Mesothelial cell of epicardium (in vitro differentiated cells): ENCODE data around the gene COL23A1. TPM values are rescaled to one million over a fixed set of nuclear protein-coding genes. Genes with fewer than 3 reads are reported as not detected.
A peak's percentile ranks its signal among the peaks of the same experiment; 100 is the strongest.

ENCODE experiments used
- DNase-seq, 2 experiments: peaks; one replicate each; pipeline ENCODE4 v3.0.0; 2021; ENCODE audit warnings: low spot score in 2 of 2; ENCODE audit not compliant: unreplicated experiment in 2 of 2
- H3K27ac Mint-ChIP-seq: 2 replicates; pipeline ENCODE4 v1.8.0; 2021; ENCODE audit warnings: mixed read lengths
- H3K27me3 Mint-ChIP-seq: 2 replicates; pipeline ENCODE4 v1.8.0; 2021; ENCODE audit warnings: low read depth, mixed read lengths
- H3K36me3 Mint-ChIP-seq: 2 replicates; pipeline ENCODE4 v1.8.0; 2021; ENCODE audit warnings: mixed read lengths
- H3K4me1 Mint-ChIP-seq: 2 replicates; pipeline ENCODE4 v1.8.0; 2021; ENCODE audit warnings: mixed read lengths
- H3K4me3 Mint-ChIP-seq: 2 replicates; pipeline ENCODE4 v1.8.0; 2021; ENCODE audit warnings: mild to moderate bottlenecking, moderate library complexity, mixed read lengths
- H3K9me3 Mint-ChIP-seq: 2 replicates; pipeline ENCODE4 v1.8.0; 2021; ENCODE audit warnings: mixed read lengths
- total RNA-seq: library from RNA; stranded (reverse); gene quantifications from 3 replicates; pipeline ENCODE4 v1.2.1, GENCODE V29; 2021
- TF ChIP-seq, protein P1 (sequence below): fragments of 200-600 bp; sonication (generic); IDR thresholded peaks from one replicate; pipeline ENCODE4 v1.5.0; 2021; ENCODE audit warnings: antibody characterized with exemption; ENCODE audit not compliant: unreplicated experiment

Gene COL23A1
- total RNA-seq, 1 donor from 2014 or later, result 13.6 TPM

DNA sequence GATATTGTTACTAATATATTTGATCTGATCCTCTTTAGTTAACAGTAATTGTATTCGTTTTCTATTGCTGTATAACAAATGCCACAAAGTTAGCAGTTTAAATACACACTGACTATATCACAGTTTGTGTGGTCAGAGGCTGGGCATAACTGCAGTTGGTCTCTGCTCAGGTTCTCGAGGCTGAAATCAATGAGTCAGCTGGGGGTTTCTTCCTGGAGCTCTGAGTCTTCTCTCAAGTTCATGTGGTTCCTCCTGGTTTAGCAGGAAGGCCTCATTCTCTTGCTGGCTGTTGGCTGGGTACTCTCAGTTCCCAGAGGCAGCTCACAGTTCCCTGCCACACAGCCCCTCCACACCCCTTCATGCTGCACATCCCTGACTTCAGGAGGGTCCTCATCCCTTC, 20.7 kb downstream of the COL23A1 start:
- no peak for DNase-seq
- Mint-ChIP-seq H3K27me3 (peaks cover 18% of the 10 kb centered on the region), H3K4me3 (no peak overlapping the region), H3K27ac (no peak overlapping the region), H3K9me3 (peaks cover 11% of the 10 kb centered on the region), H3K4me1 (peaks cover 10% of the 10 kb centered on the region), H3K36me3 (peaks cover 7% of the 10 kb centered on the region)
- TF ChIP-seq, protein P1, sequence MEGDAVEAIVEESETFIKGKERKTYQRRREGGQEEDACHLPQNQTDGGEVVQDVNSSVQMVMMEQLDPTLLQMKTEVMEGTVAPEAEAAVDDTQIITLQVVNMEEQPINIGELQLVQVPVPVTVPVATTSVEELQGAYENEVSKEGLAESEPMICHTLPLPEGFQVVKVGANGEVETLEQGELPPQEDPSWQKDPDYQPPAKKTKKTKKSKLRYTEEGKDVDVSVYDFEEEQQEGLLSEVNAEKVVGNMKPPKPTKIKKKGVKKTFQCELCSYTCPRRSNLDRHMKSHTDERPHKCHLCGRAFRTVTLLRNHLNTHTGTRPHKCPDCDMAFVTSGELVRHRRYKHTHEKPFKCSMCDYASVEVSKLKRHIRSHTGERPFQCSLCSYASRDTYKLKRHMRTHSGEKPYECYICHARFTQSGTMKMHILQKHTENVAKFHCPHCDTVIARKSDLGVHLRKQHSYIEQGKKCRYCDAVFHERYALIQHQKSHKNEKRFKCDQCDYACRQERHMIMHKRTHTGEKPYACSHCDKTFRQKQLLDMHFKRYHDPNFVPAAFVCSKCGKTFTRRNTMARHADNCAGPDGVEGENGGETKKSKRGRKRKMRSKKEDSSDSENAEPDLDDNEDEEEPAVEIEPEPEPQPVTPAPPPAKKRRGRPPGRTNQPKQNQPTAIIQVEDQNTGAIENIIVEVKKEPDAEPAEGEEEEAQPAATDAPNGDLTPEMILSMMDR, result no peak

DNA sequence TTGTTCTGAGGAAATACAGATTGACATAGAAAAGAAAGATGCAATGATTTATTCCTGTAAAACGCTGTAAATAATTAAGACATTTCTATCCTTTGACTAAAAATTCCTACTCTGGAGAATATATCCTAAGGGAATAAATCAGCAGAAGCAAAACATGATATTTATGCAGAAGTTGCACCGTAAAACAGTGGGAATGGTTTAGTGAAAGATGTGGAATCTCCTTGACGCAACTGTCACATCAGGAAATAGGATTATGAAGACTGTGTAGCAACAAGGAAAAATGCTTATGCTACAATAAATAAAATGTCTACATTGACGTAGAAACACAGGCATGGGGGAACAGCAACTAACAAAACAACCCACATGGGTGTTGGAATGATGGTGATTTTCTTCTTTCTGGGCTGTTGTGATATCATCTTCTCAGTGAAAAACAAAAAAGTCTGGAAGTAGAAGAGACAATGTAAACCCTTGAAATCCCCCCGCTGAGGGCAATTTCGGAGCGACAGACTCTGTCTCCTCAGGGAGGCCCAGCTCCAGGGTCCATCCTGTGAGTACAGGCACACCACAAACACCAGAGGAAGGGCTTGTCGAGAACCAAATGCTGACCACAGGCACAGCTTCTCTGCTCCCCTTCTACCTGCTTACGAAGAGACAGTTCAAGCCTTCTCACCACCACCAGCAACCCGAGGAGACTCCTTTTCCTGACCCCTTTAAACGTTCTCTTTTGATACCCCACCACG, 25.2 kb downstream of the COL23A1 start:
- DNase-seq, result no peak
- peak overlapping the region; percentile 26 for H3K27ac Mint-ChIP-seq
- H3K27me3 Mint-ChIP-seq, result peaks cover 11% of the 10 kb centered on the region
- H3K36me3 Mint-ChIP-seq, result no peaks in the 10 kb centered on the region
- no peak overlapping the region for H3K4me3 Mint-ChIP-seq
- H3K9me3 Mint-ChIP-seq, result no peaks in the 10 kb centered on the region
- TF ChIP-seq, protein P1, result no peak
- peaks cover 19% of the 10 kb centered on the region for H3K4me1 Mint-ChIP-seq

DNA sequence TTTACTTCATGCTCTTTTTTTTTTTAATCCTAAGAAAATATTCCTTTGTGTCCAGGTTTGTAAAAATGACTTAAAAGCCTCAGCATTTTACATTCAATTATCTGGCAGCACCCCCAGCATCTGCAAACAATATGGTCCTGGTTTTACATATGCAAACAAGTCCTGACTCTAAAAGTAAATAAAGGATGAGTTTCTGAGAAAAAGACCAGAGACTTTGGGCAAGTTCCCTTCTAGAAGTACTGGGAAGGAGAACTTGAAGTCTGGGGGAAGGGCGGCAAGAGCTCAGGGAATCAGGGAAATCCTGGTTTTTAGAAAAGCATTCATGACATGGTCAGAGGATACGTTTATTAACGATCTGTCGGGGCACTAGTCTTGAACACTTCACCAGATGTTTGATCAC, 25.8 kb downstream of the COL23A1 start:
- Mint-ChIP-seq H3K36me3 (no peaks in the 10 kb centered on the region), H3K4me1 (peaks cover 19% of the 10 kb centered on the region), H3K27ac (no peak overlapping the region), H3K9me3 (no peaks in the 10 kb centered on the region), H3K27me3 (peaks cover 15% of the 10 kb centered on the region), H3K4me3 (no peak overlapping the region)
- TF ChIP-seq, protein P1, result no peak
- no peak for DNase-seq

DNA sequence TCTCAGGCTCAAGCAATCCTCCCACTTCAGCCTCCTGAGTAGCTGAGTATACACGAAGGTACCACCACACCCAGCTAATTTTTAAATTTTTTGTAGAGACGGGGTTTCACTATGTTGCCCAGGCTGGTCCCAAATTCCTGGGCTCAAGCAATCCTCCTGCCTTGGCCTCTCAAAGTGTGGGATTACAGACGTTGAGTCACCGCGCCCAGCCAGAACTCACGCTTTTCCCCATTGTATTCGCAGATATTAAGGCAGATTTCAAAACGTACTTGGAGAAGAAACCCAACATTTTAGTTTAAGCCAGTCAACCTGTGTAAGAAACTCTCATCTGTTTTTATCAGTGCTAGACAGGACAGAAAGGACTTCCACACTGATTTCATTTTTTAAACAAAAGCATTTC, 26.6 kb downstream of the COL23A1 start:
- Mint-ChIP-seq H3K36me3 (no peaks in the 10 kb centered on the region), H3K27me3 (peaks cover 20% of the 10 kb centered on the region), H3K27ac (no peak overlapping the region), H3K9me3 (no peaks in the 10 kb centered on the region), H3K4me3 (no peak overlapping the region), H3K4me1 (peaks cover 19% of the 10 kb centered on the region)
- DNase-seq, result no peak
- TF ChIP-seq, protein P1, result no peak

- H3K36me3 Mint-ChIP-seq, result no peaks in the 10 kb centered on the region
- peaks cover 20% of the 10 kb centered on the region for H3K27me3 Mint-ChIP-seq
- DNase-seq, result no peak
- H3K4me1 Mint-ChIP-seq, result peaks cover 19% of the 10 kb centered on the region
- no peak overlapping the region for H3K27ac Mint-ChIP-seq
- no peaks in the 10 kb centered on the region for H3K9me3 Mint-ChIP-seq
- no peak overlapping the region for H3K4me3 Mint-ChIP-seq
- TF ChIP-seq, protein P1, result no peak
Measured at GRCh38 chr5:178561746-178562264, 28.4 kb downstream of the COL23A1 start.
